DMS 273 treated with DMSO at 0.1 percent for 48 hours (cell line): ENCODE results near the gene ZNF408.

Source experiments
- DNase-seq: peaks from one replicate; lab custom pipeline; 2025; lab: John Stamatoyannopoulos, UW

Gene ZNF408

DNA sequence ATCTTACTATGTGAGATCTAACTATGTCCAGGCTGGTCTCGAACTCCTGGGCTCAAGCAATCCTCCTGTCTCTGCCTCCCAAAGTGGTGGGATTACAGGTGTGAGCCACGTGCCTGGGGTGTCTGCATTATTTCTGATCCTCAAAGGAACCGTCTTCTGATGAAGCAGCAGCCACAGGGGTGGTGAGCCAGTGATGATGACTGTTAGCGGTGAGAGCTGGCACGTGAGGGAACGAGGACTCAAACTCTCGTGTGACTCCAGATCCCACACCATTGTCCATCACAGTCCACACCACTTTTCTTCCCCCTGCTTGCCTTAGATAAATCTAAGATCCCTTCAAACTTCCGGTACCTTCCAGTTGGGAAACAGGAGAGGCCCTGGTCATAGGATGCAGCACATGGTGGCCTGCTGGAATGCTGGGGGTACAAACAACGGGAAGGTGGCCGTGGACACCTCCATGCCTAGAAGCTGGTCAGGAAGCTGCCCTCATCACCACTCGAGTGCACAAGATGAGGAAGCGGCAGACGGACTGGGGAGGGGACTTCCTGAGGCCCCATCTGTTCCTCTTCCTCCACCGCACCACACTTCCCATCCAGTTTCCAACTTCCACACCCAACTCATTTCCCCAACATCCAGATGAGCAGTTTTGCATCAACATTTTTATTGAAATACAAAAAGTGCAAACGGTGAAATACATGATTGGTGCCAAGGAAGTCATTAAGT is 24.2 kb upstream of the ZNF408 start:
- no peak for DNase-seq

DNA sequence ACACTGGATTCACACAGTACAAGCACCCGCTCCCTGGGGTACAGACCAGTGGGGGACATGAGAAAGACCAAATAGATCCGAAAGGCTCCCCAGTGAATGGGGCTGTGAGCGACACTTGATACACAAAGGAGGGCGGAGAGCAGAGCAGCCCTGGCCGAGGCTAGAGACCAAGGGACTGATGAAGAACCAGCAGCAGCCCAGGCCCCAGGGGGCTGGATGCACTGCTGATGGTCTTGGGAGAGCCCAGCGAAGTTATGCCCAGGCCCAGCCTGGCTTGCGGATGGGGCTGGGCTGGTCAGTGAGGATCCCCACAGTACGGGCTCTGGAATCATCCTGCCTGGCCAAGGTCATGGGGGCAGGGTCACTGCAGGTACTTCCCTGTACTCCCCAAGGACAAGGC is 23.7 kb upstream of the ZNF408 start:
- no peak for DNase-seq

DNA sequence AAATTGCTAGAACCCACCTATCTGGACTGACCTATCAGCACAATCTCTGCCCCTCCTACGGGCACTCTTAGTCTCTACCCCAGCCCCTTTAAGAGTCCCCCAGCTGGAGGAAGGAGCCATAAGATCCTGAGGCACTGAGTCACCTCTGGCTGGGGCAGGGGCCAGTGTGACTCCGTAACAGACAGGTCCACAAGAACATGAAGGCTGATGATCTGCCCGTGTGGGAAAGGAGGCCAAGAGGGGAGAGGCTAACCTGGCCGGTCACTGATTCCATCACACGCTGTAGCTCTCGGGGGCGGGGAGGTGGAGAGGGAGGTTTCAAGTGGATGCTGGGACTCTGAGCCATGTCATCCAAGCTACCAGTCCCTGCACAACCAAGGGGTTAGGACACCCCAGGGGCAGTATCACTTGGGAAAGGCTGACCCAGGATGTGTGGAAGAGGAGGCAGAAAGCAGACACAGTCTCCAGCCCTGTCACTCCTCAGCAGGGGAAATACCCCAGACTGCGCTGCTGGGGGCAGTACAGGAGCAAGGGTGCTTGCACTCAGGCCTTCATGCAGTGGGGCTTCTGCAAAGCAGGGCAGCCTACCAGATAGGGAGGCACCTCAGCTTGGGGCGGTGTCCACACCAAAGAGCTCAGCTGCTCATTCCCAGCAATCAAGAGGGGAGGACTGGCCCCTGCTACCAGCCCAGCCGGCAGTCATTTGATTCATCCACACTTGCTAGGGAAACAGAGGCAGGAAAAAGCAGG is 22.7 kb upstream of the ZNF408 start:
- DNase-seq = no peak

DNA sequence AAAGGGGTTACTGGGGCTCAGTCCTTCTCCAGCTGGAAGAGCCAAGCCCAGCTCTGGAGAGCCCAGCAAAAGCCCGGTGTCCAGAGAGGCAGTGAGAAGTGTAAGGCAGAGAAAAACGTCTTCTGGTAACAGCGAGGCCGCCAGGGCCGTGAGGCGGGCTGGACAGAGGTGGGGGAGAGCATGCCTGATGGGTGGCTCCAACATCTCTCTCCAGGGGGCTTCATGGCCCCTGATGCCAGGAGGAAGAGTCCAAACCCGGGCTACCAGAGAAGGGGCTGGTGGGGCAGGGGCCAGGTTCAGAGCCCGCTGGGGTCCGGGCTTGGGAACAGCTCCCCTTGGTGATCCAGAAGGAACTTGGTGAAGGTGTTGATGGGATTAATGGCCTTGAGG is 22.1 kb upstream of the ZNF408 start:
- DNase-seq = no peak

DNA sequence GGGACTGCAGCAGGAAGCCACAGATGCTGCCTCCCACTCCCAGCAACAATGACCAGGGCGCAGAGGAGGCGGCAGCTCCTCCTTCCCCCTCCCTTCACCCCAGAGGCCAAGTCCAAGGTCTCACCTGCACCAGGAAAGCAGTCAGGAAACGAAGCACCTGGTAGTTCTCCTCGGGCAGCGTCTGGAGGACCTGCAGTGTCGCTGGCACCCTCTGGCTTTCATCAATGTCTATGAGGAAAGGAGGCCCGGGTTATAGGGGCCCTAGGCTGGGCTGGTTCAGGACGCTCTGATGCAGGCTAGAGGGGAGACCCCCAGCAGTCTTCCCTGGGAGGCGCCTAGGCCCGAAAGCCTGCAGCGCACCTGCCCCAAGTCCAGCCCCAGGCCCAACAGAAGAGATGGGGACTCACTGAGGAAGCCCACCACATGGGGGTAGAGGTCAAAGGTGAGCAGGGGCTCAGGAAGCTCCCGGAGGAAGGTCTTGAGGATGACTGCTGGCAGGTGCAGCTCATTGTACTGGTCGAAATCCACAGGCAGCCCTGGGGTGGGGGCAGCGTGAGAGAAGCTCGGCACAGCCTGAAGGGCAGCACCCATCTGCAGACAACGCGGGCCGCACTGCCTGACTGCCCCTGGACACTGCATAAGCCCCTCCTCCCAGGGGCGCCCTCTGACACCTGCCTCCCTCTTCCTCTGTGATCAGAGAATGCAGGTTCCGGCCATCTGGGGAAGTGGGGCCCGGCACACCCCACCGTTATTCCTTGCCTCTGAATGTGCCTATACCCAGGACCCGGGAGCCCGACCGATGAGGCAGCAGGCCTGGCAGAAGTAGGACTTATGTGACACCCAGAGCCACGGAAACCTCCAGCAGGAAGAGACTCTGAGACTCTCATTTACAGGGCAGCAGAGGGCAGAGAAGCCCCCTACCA is 21.3 kb upstream of the ZNF408 start:
- DNase-seq = no peak

DNA sequence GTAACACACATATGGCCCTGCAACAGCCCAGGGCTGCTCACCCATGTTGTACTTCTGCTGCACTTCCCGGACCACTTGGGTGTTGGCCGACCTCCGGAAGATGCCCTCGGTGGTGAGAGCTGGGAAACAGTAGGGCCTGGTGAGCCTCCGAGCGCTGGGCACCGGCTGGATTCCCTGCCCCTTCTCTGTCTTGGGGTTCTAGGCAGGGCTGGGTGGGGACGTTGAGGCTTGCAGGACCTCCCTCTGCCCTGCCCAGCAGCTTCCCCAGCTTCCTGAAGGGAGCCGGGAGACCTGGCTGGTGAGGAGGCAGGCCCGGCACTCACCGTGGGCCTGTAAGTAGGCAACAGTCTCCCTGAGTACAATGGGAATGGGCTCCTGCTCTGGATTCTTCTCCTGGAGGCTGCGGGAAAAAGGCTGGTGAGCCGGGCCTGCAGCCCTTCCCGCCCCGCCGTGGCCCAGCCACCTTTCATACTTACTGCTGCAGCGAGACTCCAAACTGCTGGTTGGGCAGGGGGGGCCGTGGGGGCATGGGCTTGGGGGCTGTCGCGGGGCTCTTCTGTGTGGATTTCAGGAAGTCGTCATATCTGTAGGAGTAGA is 20.6 kb upstream of the ZNF408 start:
- no peak for DNase-seq

DNA sequence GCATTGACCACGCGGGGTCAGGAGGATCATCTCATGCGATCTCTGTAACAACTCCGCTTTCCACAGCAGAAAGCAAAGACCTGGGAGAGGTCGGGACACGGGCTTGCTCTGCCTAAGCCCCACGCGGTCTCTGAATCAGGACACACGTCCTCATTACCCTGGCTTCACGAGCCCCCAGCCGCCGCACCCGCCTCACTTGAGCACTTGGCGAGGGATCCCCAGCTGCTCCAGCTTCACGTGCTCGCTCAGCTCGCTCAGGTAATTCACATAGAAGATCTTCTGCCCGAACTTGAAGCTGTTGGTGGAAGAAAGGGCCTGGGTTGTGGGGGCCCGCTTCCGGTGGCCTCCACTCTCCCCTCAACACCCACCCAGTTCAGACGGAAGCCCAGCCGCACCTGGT is 20.0 kb upstream of the ZNF408 start:
- DNase-seq = no peak

DNA sequence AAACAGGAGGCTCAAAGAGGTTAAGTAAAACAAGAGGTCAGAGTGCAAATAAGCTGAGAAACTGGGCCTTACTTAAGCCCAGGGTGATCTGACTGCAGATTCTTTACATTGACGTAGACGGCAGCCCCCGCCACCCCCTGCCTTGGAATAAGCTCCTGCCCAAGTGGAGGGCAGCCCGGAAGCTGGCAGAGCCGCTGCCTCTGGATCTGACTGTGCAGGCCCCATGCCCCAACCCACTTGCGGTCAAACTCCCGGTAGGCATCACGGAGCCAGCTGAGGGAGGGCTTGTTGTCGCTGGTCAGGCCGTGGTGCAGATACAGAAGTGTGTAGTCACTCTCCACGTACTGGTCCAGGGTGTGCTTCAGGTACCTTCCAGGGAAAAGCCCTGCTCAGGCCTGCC is 19.0 kb upstream of the ZNF408 start:
- no peak for DNase-seq

DNA sequence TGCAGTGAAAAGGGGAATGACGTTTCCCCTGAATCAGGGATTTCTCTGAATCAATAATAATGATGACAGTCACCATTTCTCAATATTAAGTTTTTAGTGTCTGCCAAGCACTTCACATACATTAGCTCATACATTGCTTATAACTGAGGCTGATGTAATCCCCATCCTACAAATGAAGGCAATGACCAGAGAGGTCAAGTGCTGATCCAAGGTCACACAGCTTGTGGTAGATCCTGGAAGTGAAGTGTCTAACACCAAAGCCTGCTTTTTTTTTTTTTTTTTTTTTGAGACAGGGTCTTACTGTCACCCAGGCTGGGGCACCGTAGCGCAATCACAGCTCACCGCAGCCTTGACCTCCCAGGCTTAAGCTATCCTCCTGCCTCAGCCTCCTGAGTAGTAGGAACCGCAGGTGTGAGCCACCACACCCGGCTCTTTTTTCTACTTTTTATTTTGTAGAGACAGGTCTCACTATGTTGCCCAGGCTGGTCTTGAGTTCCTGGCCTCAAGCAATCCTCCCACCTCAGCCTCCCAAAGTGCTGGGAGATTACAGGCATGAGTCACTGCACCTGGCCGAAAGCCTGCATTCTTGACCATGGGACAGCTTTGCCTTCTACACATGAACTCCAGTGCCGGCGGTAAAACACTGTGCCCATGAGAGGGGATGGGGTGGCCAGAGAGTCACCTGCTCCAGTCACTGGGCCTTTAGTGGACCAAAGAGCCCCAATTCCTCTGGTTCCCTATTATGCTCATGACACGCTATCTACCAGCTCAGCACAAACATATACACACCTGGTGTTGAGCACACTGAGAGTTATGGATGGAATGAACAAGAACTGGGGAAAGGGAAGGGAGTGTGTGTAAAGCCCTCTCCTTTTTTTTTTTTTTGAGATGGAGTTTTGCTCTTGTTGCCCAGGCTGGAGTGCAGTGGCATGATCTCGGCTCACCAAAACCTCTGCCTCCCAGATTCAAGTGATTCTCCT is 17.8 kb upstream of the ZNF408 start:
- DNase-seq = no peak

DNA sequence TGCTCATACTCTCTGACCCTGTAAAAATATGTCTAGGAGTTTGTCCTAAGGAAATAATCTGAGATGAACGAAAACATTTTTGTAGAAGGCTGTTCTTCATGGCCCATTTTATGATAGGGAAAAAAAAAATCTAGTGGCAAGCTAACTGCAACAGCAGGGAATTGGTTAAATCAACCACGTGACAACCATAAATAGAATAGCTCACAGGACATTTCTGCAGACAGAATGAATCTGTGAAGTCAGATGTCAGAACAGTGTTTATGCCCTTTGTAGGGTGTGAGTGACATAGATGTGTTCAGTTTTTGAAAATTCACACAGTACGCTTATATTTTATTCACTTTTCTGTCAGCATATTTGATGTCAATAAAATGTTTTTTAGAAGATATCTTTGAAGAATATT is 16.5 kb upstream of the ZNF408 start:
- no peak for DNase-seq

DNA sequence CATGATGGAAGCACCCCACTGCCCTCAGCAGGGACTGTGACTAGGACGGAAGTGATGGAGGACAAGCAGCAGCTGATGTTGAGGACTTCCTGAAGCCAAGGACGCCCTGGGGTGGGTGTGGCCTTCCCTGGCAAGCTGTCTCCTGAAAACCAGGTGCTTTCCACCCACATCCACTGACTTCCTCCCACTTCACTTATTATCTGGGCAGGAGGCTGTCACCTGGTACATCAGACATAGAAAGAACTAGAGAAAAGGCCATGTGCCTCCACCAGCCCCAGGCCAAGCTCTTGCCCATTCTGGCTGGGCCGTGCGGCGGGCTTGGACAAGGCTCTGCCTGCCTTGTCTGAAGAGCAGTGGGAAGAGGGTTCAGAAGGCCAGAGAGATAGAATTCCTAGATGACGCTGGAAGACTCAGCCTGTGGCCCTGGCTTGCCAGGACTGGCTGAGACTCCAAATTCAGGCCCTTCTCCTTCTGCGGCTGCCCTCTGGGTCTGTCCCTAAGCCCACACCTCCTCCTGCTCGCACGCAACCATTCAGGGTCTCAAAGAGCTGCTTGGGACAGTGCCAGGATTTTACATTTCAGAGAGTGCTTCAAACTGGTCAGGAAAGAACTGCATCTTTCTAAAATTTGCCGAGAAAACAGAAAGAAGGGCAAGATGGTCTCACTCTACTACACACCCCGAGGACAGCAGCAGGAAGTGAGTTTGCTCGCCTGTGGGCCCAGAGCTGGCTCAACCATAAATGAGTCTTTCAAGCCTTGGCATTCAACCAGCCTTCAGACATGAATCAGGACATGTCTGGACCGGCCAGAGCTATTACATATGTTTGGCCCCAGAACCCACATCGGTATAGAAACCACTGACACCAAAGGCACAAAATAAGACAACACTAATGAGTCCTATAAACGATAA is 13.7 kb upstream of the ZNF408 start:
- peak; percentile 5 for DNase-seq

DNA sequence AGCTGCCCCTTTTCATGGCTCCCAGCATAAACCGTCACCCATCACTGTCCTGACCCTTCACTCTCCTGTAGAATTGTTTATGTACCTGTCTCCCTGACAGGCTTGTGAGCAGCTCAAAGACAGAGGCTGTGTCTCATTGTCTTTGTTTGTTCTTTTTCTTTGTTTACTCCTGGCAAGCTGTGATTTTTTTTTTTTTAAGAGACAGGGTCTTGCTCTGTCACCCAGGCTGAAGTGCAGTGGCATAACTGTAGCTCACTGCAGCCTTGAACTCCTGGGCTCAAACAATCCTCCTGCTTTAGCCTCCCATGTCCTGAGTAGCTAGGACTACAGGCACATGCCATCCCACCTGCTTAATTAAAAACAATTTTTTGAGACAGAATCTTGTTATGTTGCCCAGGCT is 10.1 kb upstream of the ZNF408 start:
- no peak for DNase-seq

DNA sequence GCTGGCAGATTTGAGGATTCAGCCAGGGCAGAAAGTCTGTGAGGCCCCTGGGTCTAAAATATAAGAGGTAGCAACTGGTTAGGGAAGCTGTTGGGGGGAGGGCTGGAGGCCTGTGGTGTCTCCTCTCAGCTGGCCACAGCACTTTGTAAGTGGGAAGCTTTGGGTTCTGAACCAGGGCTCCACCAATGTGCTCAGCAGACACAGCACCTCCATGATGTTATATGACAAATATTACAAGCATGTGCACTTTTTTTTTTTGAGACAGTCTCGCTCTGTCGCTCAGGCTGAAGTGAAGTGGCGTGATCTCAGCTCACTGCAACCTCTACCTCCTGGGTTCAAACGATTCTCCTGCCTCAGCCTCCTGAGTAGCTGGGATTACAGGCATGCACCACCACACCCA is 8.4 kb upstream of the ZNF408 start:
- DNase-seq = no peak

DNA sequence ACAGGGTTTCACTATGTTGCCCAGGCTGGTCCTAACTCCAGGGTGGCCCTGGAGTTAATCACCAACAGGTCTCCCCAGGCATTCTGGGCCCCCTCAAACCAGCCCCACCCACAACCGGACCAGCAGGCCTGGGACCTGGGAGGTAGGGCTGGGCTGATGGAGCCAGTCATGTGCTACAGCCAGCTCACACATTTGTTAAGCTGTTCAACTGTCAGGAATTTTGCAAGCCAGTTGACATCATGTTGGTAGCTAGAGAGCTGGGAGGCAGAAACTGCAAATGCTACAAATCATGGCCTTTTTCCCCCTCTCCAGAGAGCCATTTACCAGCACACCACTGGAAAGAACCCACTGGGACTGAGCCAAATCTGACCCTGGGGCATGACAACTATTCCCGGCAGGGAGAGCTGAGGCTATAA is 7.2 kb upstream of the ZNF408 start:
- no peak for DNase-seq

DNA sequence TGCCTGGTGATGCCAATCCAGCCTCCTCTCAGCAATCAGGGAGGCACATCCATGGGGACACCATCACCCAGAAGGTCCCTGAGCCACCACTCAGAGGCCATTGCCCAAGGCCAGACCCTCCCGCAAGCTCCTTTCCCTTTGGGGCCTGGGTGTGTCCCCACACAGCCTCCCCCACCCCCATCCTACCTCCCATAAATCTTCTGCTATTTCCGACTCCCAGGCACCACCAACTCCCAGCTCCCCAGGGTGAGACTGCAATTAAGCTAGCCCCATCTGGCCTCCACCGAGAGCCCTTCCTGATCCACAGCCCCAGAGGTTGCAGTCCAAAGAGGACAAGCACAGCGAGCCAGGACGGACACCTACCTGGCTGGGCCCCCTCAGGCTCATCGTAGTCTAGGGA is 6.8 kb upstream of the ZNF408 start:
- no peak for DNase-seq

DNA sequence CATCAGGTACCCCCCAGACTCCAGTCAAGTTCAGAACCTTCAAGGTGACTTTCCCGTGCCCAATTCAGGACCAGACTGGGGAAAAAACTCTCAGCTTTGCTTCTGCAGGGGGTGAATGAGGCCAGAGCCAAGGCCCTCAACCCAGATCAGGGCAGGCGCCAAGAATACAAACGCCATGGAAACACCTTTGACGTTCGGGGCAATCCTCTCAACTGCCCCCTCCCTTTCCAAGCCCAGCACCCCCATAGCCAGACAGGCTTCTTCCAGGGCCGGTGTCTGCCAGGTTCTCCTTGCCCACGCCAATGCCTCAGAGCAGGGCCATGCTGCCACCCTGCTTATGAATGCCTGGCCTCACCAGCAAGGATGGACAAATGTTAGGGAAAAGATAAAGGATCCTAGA is 6.2 kb upstream of the ZNF408 start:
- no peak for DNase-seq

DNA sequence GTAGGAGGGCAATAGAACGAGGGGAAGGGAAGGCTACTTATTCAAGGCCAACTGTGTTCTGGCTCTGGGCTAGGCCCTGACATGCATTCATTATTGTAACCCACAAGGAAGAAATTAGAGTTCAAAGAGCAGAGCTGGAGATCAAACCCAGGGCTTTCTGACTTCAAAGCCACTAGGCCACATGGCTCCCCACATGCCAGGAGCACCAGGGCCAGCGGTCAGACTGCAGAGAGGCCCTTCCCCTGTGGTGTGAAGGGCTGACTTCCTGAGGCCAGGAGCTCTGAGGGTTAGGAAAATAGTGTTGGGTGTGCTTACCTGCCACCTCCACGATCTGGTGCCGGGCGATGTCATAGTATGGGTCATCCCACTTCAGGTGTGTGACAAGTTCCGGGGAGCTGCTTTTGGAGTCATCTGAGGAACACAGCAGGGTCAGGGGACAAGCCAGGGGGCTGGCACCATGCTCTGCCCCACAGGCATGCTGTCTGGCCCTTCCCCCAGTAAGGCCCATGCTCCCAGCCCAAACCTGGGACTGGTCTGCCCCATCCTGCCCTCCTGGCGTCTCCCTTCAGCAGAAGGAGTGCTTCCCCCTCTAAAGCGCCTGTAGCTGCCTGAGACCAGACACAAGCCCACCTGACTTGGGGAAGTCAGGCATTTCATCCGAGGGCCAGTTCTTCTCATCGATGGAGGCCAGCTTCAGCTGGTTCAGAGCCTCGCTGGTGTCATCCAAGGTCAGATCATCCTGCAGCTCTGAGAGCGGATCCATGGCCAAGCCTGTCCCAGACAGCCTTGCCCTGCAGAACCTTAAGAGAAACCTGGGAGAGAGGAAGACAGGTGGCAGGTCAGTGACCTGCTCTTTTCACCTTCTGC is 5.3 kb upstream of the ZNF408 start:
- no peak for DNase-seq

DNA sequence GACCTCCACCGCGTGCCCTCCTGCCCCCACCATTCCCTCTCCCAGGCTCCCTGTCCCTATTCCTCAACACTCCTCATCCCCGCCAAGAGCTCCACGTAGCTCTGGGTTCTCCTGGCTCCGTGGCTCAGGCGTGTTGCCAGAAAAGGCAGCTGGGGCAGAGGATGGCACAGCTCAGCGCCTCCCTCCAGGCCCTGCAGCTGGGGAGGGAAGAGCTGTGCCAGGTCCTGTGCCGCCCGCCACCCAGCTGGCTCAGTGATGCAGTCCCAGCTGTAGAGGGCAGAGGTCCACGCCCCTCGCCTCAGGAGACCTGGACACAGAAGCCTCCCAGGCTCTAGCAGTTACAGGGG is 4.6 kb upstream of the ZNF408 start:
- peak; percentile 45 for DNase-seq

DNA sequence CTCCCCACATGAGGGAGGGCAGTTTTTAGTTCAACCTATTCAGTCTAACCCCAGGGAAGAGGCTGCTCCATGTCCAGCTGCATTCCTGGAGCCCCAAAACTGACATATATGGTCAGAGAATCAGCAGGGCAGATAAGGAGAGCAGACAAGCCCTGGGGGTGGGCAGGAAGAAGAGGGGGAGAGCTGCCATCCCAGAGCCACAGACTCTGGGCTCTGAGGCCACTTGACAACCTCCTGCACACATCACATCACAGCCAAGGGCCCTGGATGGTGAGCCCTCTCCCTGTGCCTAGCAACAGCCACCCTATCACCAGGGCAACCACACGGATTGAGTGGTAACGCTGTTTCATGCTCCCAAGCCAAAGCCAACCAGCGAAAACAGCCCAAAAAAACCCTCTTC is 3.5 kb upstream of the ZNF408 start:
- no peak for DNase-seq
